GM21528 (cell line): ENCODE measurements around the gene ZNF423.
A peak's percentile ranks its signal among the peaks of the same experiment; 100 is the strongest.

Experiments
- ATAC-seq: cut with Tn5 transposase; IDR thresholded peaks from one replicate; pipeline ENCODE4 v1.9.1; 2021; ENCODE audit warnings: mild to moderate bottlenecking, moderate library complexity; ENCODE audit not compliant: unreplicated experiment, low FRiP score

Gene ZNF423

DNA sequence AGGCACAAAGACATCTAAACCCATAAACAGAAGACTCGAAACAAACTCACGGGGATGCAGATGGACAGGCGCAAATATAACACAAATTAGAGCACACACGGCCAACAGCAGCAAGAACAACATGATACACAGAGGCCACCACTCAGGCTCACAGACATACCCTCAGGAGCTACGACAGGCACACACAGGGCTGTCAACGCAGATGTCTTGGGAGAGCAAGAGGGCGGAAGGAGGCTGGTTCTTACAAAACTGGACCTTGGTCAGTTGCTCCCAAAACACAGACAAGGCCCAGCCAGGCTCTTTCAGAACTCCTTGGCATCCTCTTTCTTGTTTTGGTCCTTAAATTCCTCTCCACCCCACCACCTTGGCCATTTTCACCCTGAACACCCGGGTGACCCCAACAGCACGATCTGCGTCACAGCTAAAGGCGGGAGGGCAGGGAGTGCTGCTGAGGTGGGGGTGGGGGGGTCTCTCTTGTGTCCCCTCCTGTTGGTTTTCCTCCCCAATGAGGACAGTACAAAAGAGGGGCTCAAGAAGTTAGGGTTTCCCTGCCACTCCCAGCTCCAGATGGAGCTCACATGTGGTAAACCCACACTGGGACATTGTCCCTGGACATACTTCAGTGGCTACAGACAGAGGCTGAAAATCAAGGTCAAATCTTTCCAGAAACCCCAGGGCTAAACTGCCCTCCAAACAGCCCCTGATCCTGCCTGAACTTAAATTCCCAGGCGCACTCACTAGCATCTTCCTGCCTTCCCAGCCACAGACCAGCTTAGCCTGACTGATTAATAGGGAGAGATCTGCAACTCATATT is 261.0 kb downstream of the ZNF423 start:
- no peak for ATAC-seq

- ATAC-seq = no peak
These were observed 261.8 kb downstream of the ZNF423 start for GRCh38 chr16:49594153-49594552.

GRCh38 chr16:49593424-49594040 is 262.4 kb downstream of the ZNF423 start:
- no peak for ATAC-seq

DNA sequence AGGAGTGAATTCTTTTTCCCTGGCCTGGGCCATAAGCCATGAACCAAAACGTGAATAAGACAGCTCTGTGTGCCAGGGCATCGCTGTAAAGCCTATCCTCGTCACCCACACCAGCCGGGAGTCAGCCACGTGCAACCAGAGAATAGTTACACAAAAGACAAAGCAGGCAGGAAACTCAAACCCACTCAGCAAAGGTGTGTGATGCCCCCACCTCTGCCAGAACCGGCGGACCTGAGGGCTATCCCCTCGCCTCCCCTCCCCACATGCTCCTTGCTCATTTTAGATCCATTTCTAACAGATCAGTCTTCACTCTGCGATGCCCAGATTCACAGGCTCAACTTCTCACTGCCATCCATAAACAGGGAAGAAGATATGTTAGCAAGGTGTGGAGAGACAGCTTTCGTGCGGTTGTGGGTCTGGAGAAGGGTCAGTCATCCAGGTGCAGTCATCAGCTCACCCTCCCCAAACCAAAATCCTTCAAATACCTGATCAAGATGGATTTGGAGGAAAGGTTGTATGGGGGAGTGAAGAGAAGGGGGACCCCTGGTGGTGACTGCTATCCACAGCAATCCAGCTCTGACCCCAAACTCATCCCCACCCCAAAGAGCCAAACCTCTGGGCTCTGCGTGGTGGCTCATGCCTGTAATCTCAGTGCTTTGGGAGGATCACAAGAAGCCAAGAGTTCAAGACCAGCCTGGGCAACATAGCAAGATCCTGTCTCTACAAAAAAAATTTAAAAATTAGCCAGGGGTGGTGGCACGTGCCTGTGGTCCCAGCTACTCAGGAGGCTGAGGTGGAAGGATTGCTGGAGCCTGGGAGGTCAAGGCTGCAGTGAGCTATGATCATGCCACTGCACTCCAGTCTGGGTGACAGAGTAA is 263.1 kb downstream of the ZNF423 start:
- ATAC-seq = peak; percentile 62

- no peak for ATAC-seq
These were observed 265.6 kb downstream of the ZNF423 start for GRCh38 chr16:49590166-49590871.

GRCh38 chr16:49589544-49590031 is 266.3 kb downstream of the ZNF423 start:
- no peak for ATAC-seq

- ATAC-seq = no peak
These were observed 267.1 kb downstream of the ZNF423 start for GRCh38 chr16:49588729-49589384.

- ATAC-seq = no peak
These were observed 267.9 kb downstream of the ZNF423 start for GRCh38 chr16:49588026-49588425.

DNA sequence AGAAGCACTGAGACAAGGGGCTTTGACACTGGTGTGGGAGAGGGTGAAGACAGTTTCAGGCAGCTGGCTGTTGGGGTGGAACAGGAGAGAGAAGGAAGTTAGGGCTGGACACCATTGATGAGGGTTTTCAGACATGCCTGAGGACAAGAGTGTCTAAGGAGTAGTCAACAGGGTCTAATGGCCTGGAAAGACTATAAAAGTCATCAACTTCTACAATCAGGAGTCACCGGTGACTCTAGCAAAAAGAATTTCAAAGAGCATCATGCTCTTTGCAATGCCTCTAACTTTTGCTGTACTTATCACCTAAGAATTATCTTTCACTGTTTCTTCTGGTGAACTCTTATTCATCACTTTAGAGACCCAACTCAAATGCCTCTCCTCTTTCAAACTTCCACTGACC is 268.4 kb downstream of the ZNF423 start:
- ATAC-seq = no peak

GRCh38 chr16:49586466-49587450 is 269.2 kb downstream of the ZNF423 start:
- no peak for ATAC-seq

- ATAC-seq = no peak
These were observed 270.6 kb downstream of the ZNF423 start for GRCh38 chr16:49585143-49585832.

DNA sequence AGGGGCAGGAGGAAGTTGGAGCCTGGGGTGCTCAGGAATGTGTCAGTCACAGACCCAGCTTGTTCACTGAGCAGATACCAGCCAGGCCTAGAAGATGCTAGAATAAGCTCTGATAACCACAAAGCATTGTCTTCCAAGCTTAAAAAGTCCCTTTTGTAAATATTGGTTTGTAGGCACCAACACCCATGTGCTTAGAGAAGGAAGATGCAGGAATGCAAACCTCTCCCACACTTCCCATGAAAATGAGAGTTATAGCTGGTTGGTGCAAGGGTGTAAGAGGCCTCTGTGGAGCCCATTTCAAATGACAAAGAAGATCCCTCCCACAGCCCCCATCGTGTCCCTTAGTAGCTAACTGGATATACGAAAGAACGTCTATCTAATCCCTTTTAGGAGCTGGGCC is 272.0 kb downstream of the ZNF423 start:
- ATAC-seq = no peak

GRCh38 chr16:49581630-49582298 is 274.1 kb downstream of the ZNF423 start:
- ATAC-seq = no peak

DNA sequence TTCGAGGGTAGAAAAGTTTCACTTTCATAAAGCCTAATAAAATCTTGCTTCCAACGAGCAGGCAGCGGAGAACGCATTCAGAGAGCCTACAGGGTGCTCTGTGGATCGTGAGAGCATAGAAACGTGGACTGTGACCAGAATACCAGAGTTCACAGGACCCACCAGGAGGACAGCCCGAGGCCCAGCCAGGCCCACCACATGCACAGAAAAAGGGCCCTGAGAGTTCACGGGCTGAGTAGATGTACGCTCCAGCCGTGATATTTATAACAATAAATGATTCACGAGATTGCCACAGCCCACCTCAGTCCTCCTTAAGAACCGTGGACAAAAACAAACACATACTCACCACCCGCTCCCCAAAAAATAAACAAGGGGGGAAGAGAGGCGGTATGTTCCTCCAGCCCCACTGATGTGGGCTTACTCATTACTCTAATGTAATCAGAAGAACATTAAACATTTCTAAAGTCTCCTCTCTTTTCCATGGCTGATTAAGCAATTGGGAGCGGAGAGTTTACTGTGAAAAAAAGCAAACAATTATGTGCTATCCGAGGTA is 275.1 kb downstream of the ZNF423 start:
- no peak for ATAC-seq

GRCh38 chr16:49578435-49579024 is 277.4 kb downstream of the ZNF423 start:
- ATAC-seq = no peak

- ATAC-seq = no peak
These were observed 277.9 kb downstream of the ZNF423 start for GRCh38 chr16:49578018-49578417.

DNA sequence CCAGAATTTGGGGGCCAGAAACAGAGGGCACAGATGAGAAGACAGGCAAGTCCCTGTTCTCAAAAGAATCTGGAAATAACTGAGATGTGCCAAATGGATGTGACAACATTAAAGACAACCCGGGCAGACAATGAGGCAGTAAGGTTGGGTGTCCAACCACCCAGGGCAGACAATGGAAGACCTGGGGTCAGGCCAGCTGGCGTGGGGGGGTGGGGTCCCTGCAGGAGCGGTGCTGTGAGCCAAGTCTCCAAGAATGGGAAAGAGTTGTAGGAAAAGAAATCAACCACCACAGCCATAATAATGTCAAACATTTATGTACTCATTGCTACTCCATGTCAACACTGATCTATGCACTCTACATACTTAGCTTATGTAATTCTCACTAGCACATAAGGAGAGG is 279.0 kb downstream of the ZNF423 start:
- ATAC-seq = no peak
